B cell (primary cell): Measurements from ENCODE around the gene NMNAT2. TPM values are rescaled to one million over a fixed set of nuclear protein-coding genes. Genes with fewer than 3 reads are reported as not detected.

Experiments
- ATAC-seq: fragments of 200-7000 bp; cut with Tn5 transposase; one replicate; pipeline ENCODE4 v1.10.0; 2021; ENCODE audit warnings: low read depth, mild to moderate bottlenecking, moderate number of reproducible peaks, moderate library complexity
- CTCF ChIA-PET: fragments of 350-600 bp; sonication (Branson Sonifier 250); formaldehyde crosslinking; loops from one replicate; lab custom pipeline; 2021; ENCODE audit warnings: antibody characterized with exemption, inconsistent platforms; lab: Charles Lee
- POLR2A ChIA-PET: fragments of 350-600 bp; sonication (Branson Sonifier 250); formaldehyde crosslinking; loops from one replicate; lab custom pipeline; 2021; ENCODE audit warnings: antibody characterized with exemption; lab: Charles Lee
- DNase-seq: peaks from one replicate; pipeline ENCODE4 v3.0.0; 2013
- H2AFZ ChIP-seq: 2 replicates; pipeline ENCODE4 v1.6.1; 2012; ENCODE audit warnings: mild to moderate bottlenecking, low read depth, low read length; ENCODE audit not compliant: insufficient read depth, poor library complexity, severe bottlenecking
- H3K27ac ChIP-seq, 2 donors: 1 replicate in 1 of 2; 2 replicates in 1 of 2; pipeline ENCODE4 v1.5.1; 2012 to 2013; ENCODE audit warnings: low read length in 2 of 2, mild to moderate bottlenecking in 2 of 2, moderate library complexity in 1 of 2
- H3K27me3 ChIP-seq, 4 experiments: fragments of 200-600 bp in 1 of 4; sonication (generic) in 1 of 4; replicated peaks in 1 of 4; 1 replicate in 2 of 4; 2 replicates in 2 of 4; pipeline versions ENCODE4 v1.6.1 to v1.7.0; 2013 to 2016; ENCODE audit warnings: low read length in 3 of 4, mild to moderate bottlenecking in 2 of 4, mixed read lengths in 1 of 4, moderate library complexity in 1 of 4; ENCODE audit not compliant: insufficient read depth in 4 of 4, control insufficient read depth in 3 of 4; ENCODE audit errors: control extremely low read depth in 1 of 4
- H3K36me3 ChIP-seq, 2 experiments: replicated peaks in 1 of 2; 1 replicate in 1 of 2; 2 replicates in 1 of 2; pipeline versions ENCODE4 v1.6.1 to v1.7.1; 2013; ENCODE audit warnings: low read length in 1 of 2; ENCODE audit not compliant: insufficient read depth in 2 of 2, control insufficient read depth in 1 of 2; ENCODE audit errors: control extremely low read depth in 1 of 2, extremely low read depth in 1 of 2
- H3K4me1 ChIP-seq, 2 donors: fragments of 200-600 bp in 1 of 2; sonication (generic) in 1 of 2; 1 replicate in 1 of 2; 2 replicates in 1 of 2; pipeline versions ENCODE4 v1.5.1 to v1.6.1; 2013 to 2017; ENCODE audit warnings: low read length in 2 of 2; ENCODE audit not compliant: control insufficient read depth in 2 of 2, insufficient read depth in 2 of 2
- H3K4me2 ChIP-seq: replicated peaks from 2 replicates; pipeline ENCODE3; 2012; ENCODE audit warnings: mild to moderate bottlenecking, low read depth, low read length; ENCODE audit not compliant: poor library complexity, severe bottlenecking
- H3K4me3 ChIP-seq, 5 experiments: fragments of 200-600 bp in 1 of 5; sonication (generic) in 1 of 5; 1 replicate in 3 of 5; 2 replicates in 2 of 5; pipeline versions ENCODE4 v1.5.1 to v1.7.0; 2011 to 2016; ENCODE audit warnings: low read length in 4 of 5, mild to moderate bottlenecking in 4 of 5, low read depth in 2 of 5, control low read depth in 1 of 5, moderate library complexity in 1 of 5; ENCODE audit not compliant: insufficient read depth in 1 of 5; ENCODE audit errors: control extremely low read depth in 1 of 5, extremely low read depth in 1 of 5
- H3K79me2 ChIP-seq: fragments of 200-600 bp; sonication (generic); one replicate; pipeline ENCODE4 v1.6.0; 2016; ENCODE audit warnings: low read length; ENCODE audit not compliant: control insufficient read depth, insufficient read depth
- H3K9ac ChIP-seq: fragments of 200-600 bp; sonication (generic); 2 replicates; pipeline ENCODE4 v1.6.1; 2017; ENCODE audit warnings: mild to moderate bottlenecking, low read length, moderate library complexity
- H3K9me3 ChIP-seq, 3 donors: one replicate each; pipeline versions ENCODE4 v1.6.1 to v1.7.1; 2013; ENCODE audit warnings: low read length in 2 of 3; ENCODE audit not compliant: control insufficient read depth in 2 of 3, insufficient read depth in 1 of 3; ENCODE audit errors: control extremely low read depth in 1 of 3
- H4K20me1 ChIP-seq: 2 replicates; pipeline ENCODE4 v1.6.0; 2012; ENCODE audit warnings: mild to moderate bottlenecking, low read length; ENCODE audit not compliant: insufficient read depth, control insufficient read depth, poor library complexity, severe bottlenecking
- H3K27ac Mint-ChIP-seq: one replicate; pipeline ENCODE4 v1.8.0; 2021; ENCODE audit warnings: mixed read lengths
- H3K27me3 Mint-ChIP-seq: one replicate; pipeline ENCODE4 v1.8.0; 2021; ENCODE audit warnings: mixed read lengths
- H3K4me1 Mint-ChIP-seq: one replicate; pipeline ENCODE4 v1.8.0; 2021; ENCODE audit warnings: mixed read lengths
- H3K4me3 Mint-ChIP-seq: one replicate; pipeline ENCODE4 v1.8.0; 2021; ENCODE audit warnings: mixed read lengths
- H3K9me3 Mint-ChIP-seq: one replicate; pipeline ENCODE4 v1.8.0; 2022; ENCODE audit warnings: mixed read lengths; ENCODE audit not compliant: insufficient read depth
- CTCF ChIP-seq: fragments of 200-600 bp; IDR thresholded peaks from one replicate; pipeline ENCODE4 v1.8.0; 2022; ENCODE audit warnings: antibody characterized with exemption, mild to moderate bottlenecking
- EZH2 ChIP-seq: IDR thresholded peaks from 2 replicates; pipeline ENCODE4 v1.6.1; 2012; ENCODE audit warnings: borderline replicate concordance, low read depth, mild to moderate bottlenecking, moderate library complexity, low read length; ENCODE audit not compliant: insufficient read depth, poor library complexity, severe bottlenecking
- WGBS: methylation state at CpG from one replicate; pipeline ENCODE4 v1.1.5; 2013; ENCODE audit warnings: missing lambda C conversion rate; ENCODE audit not compliant: insufficient coverage; 5-methylcytosine and 5-hydroxymethylcytosine counted together
- intact Hi-C: fragments of 100-400 bp; cut with micrococcal nuclease; formaldehyde crosslinking; loops from one replicate; pipeline ENCODE4 v1.10.0; 2022
- polyA plus RNA-seq: library from polyadenylated mRNA; depleted of rRNA; stranded (reverse); fragments of >200 nt; gene quantifications from 2 replicates; pipeline ENCODE4 v1.2.3, GENCODE V29; 2012
- total RNA-seq, 2 donors: library from RNA; stranded (reverse); fragments of 120-200 nt in 1 of 2; gene quantifications; 1 replicate in 1 of 2; 2 replicates in 1 of 2; pipeline versions ENCODE4 v1.2.3 to v1.2.4, GENCODE V29; 2013 to 2022

Gene NMNAT2
- total and polyA plus RNA-seq, 2 donors (not counting 1 experiment from before 2014, with no cell fraction given), result not detected

- H3K4me1 Mint-ChIP-seq, result peaks cover 5% of the 10 kb centered on the region
- Histone ChIP-seq H3K4me2 (no peak overlapping the region), H2AFZ (no peak overlapping the region), H3K9ac (no peak overlapping the region), H3K36me3 (no peaks in the 10 kb centered on the region), H4K20me1 (no peaks in the 10 kb centered on the region), H3K27ac (no peak overlapping the region), H3K4me1 (no peaks in the 10 kb centered on the region), H3K9me3 (no peaks in the 10 kb centered on the region), H3K4me3 (no peak overlapping the region), H3K79me2 (no peaks in the 10 kb centered on the region), H3K27me3 (no peaks in the 10 kb centered on the region)
- intact Hi-C loops, result loop anchor here (1.0 kb wide), 1 partner anchor 265 kb away; no protein-coding TSS in a partner anchor
- ChIA-PET POLR2A (no interaction called here), CTCF (interaction anchor here (0.6 to 3.0 kb wide), 9 partner anchors 9 to 267 kb away, joined by 3 to 45 read pairs (median 3); no protein-coding TSS in a partner anchor)
- peaks cover 6% of the 10 kb centered on the region for H3K27me3 Mint-ChIP-seq
- H3K9me3 Mint-ChIP-seq, result no peaks in the 10 kb centered on the region
- TF ChIP-seq EZH2, result no peak
- peak; percentile 72 for TF ChIP-seq CTCF
- no peak overlapping the region for H3K27ac Mint-ChIP-seq
- DNase-seq, result peak; percentile 39
- ATAC-seq, result peak; percentile 47
- no peak overlapping the region for H3K4me3 Mint-ChIP-seq
- WGBS, result 79% methylated on average over 14 of the region's 16 CpGs
Measured at GRCh38 chr1:183227422-183228346, 190.5 kb downstream of the NMNAT2 start.

- Histone ChIP-seq H4K20me1 (no peaks in the 10 kb centered on the region), H2AFZ (no peak overlapping the region), H3K4me1 (no peaks in the 10 kb centered on the region), H3K9ac (no peak overlapping the region), H3K27me3 (no peaks in the 10 kb centered on the region), H3K4me3 (no peak overlapping the region), H3K9me3 (no peaks in the 10 kb centered on the region), H3K4me2 (no peak overlapping the region), H3K36me3 (no peaks in the 10 kb centered on the region), H3K27ac (no peak overlapping the region), H3K79me2 (no peaks in the 10 kb centered on the region)
- Mint-ChIP-seq H3K9me3 (no peaks in the 10 kb centered on the region), H3K4me1 (peaks cover 5% of the 10 kb centered on the region), H3K4me3 (no peak overlapping the region), H3K27ac (no peak overlapping the region), H3K27me3 (peaks cover 11% of the 10 kb centered on the region)
- no peak for TF ChIP-seq EZH2
- no peak for TF ChIP-seq CTCF
- intact Hi-C loops, result no loop called here
- ChIA-PET POLR2A (no interaction called here), CTCF (interaction anchor here (1.1 to 3.0 kb wide), 2 partner anchors 22 to 265 kb away, joined by 4 to 45 read pairs; no protein-coding TSS in a partner anchor)
- no peak for ATAC-seq
- WGBS, result 74% methylated on average over 4 of the region's 4 CpGs
- no peak for DNase-seq
Measured at GRCh38 chr1:183226963-183227362, 191.2 kb downstream of the NMNAT2 start.
